Type B pancreatic cell (in vitro differentiated cells): Measurements from ENCODE around the gene MVB12B. TPM values are rescaled to one million over a fixed set of nuclear protein-coding genes. Genes with fewer than 3 reads are reported as not detected.
A peak's percentile ranks its signal among the peaks of the same experiment; 100 is the strongest.

Experiments used
- DNase-seq: peaks from one replicate; pipeline ENCODE4 v3.0.0; 2021; ENCODE audit warnings: mixed read lengths; ENCODE audit not compliant: unreplicated experiment; ENCODE audit errors: extremely low spot score
- H3K27ac Mint-ChIP-seq: 2 replicates; pipeline ENCODE4 v1.8.0; 2021; ENCODE audit warnings: mild to moderate bottlenecking, mixed read lengths
- H3K27me3 Mint-ChIP-seq: 2 replicates; pipeline ENCODE4 v1.8.0; 2021; ENCODE audit warnings: mixed read lengths
- H3K36me3 Mint-ChIP-seq: 2 replicates; pipeline ENCODE4 v1.8.0; 2021; ENCODE audit warnings: mixed read lengths
- H3K4me1 Mint-ChIP-seq: one replicate; pipeline ENCODE4 v1.8.0; 2021; ENCODE audit warnings: mixed read lengths; ENCODE audit not compliant: unreplicated experiment
- H3K4me3 Mint-ChIP-seq: 2 replicates; pipeline ENCODE4 v1.8.0; 2021; ENCODE audit warnings: mild to moderate bottlenecking, mixed read lengths
- H3K9me3 Mint-ChIP-seq: 2 replicates; pipeline ENCODE4 v1.8.0; 2021; ENCODE audit warnings: mixed read lengths
- CTCF ChIP-seq: fragments of 200-600 bp; sonication (generic); conservative IDR thresholded peaks from 2 replicates; pipeline ENCODE4 v1.5.0; 2021; ENCODE audit warnings: antibody characterized with exemption, mild to moderate bottlenecking
- total RNA-seq: library from RNA; stranded (reverse); gene quantifications from 2 replicates; pipeline ENCODE4 v1.2.1, GENCODE V29; 2021; ENCODE audit warnings: low replicate concordance

The MVB12B gene
- total RNA-seq, 1 donor from 2014 or later = 26.1 TPM

DNA sequence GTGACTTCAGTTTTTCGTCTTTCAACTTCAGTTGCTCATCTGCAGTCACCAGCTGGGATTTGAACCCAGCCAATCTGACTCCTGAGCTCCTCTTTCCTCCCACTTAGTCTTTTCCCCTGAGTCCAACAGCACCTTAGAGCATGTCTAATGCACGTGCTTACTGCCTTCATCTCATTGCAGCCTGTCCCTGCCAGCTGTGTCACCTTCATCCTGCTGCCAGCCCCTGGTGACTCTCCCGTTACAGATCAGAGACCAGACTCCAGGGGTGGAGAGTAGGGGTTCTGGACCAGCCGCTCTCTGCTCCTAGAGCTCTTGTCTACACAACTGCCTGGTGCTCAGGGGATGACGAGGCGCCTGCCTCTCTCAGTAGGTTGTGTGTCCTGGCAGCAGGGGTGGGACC is 154.2 kb downstream of the MVB12B start:
- Mint-ChIP-seq H3K27me3 (no peaks in the 10 kb centered on the region), H3K4me1 (peaks cover 16% of the 10 kb centered on the region), H3K36me3 (peaks cover 10% of the 10 kb centered on the region), H3K4me3 (no peak overlapping the region), H3K9me3 (peaks cover 4% of the 10 kb centered on the region), H3K27ac (no peak overlapping the region)
- TF ChIP-seq CTCF = no peak
- DNase-seq = no peak

- Mint-ChIP-seq H3K27me3 (no peaks in the 10 kb centered on the region), H3K36me3 (peaks cover 10% of the 10 kb centered on the region), H3K9me3 (peaks cover 4% of the 10 kb centered on the region), H3K4me1 (peaks cover 16% of the 10 kb centered on the region), H3K4me3 (no peak overlapping the region), H3K27ac (no peak overlapping the region)
- no peak for TF ChIP-seq CTCF
- DNase-seq = no peak
These were observed 155.2 kb downstream of the MVB12B start for GRCh38 chr9:126481862-126482261.

GRCh38 chr9:126482361-126483044 is 155.9 kb downstream of the MVB12B start:
- no peak overlapping the region for H3K27ac Mint-ChIP-seq
- H3K36me3 Mint-ChIP-seq = peaks cover 10% of the 10 kb centered on the region
- TF ChIP-seq CTCF = no peak
- DNase-seq = no peak
- H3K4me1 Mint-ChIP-seq = peaks cover 16% of the 10 kb centered on the region
- no peaks in the 10 kb centered on the region for H3K9me3 Mint-ChIP-seq
- H3K4me3 Mint-ChIP-seq = peak overlapping the region; percentile 61
- H3K27me3 Mint-ChIP-seq = no peaks in the 10 kb centered on the region

DNA sequence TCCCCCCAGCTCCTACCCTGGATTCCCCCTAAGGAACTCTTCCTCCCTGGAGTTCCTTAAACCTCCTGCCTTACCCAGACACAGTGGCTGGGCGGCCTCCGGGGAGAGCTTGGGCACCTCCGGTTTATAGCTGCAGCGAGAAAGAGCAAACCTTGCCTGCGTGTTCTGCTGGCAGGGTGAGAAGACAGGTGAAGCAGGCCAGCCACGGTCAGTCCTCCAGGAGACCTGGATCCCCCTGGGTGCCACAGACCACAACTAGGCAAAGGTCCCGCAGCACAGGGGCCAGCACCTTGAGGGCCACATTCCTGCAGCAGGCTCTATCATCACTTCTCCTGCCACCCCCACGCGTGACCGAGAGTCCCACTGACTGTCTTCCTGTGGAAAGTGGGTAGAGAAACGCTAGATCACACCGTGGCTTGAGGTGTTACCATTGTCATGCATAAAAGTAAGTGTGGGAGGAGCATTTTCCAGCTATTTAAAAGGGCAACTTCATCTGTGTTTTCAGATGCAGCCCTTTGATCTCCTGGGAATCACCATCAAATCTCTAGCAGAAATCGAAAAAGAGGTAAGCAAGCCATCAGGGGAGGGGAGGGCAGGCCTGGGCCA is 156.9 kb downstream of the MVB12B start:
- H3K27ac Mint-ChIP-seq = no peak overlapping the region
- peaks cover 16% of the 10 kb centered on the region for H3K4me1 Mint-ChIP-seq
- peaks cover 10% of the 10 kb centered on the region for H3K36me3 Mint-ChIP-seq
- no peak for DNase-seq
- no peaks in the 10 kb centered on the region for H3K27me3 Mint-ChIP-seq
- TF ChIP-seq CTCF = no peak
- no peak overlapping the region for H3K4me3 Mint-ChIP-seq
- H3K9me3 Mint-ChIP-seq = no peaks in the 10 kb centered on the region

- TF ChIP-seq CTCF = no peak
- Mint-ChIP-seq H3K36me3 (peaks cover 3% of the 10 kb centered on the region), H3K27ac (no peak overlapping the region), H3K4me3 (no peak overlapping the region), H3K9me3 (no peaks in the 10 kb centered on the region), H3K27me3 (no peaks in the 10 kb centered on the region), H3K4me1 (peaks cover 18% of the 10 kb centered on the region)
- DNase-seq = no peak
These were observed 159.0 kb downstream of the MVB12B start for GRCh38 chr9:126485662-126486061.
